Upper lobe of right lung (tissue), 1 donor: ENCODE results near the gene USPL1. TPM values are rescaled to one million over a fixed set of nuclear protein-coding genes. Genes with fewer than 3 reads are reported as not detected.

Experiments used
- ATAC-seq: fragments of 200-7000 bp; cut with Tn5 transposase; one replicate; pipeline ENCODE4 v1.9.1; 2020; ENCODE audit warnings: mild to moderate bottlenecking, moderate library complexity
- DNase-seq: peaks from one replicate; pipeline ENCODE4 v3.0.0-alpha.2; 2020
- H3K27ac ChIP-seq: fragments of 200-600 bp; one replicate; pipeline ENCODE4 v1.8.0; 2022
- H3K27me3 ChIP-seq: fragments of 200-600 bp; one replicate; pipeline ENCODE4 v1.8.0; 2022; ENCODE audit warnings: mild to moderate bottlenecking
- H3K36me3 ChIP-seq: fragments of 200-600 bp; one replicate; pipeline ENCODE4 v1.8.0; 2022
- H3K4me1 ChIP-seq: fragments of 200-600 bp; one replicate; pipeline ENCODE4 v1.8.0; 2022
- H3K4me3 ChIP-seq: fragments of 200-600 bp; one replicate; pipeline ENCODE4 v1.8.0; 2022; ENCODE audit warnings: mild to moderate bottlenecking
- H3K9me3 ChIP-seq: fragments of 200-600 bp; one replicate; pipeline ENCODE4 v1.8.0; 2022
- intact Hi-C: fragments of 100-400 bp; cut with DNase I; formaldehyde crosslinking; loops from one replicate; pipeline ENCODE4 v1.11.0; 2022
- total RNA-seq: library from RNA; stranded (reverse); fragmentation: NEBNext Ultra II Directional; extraction: Animal tissue kit (Norgen Biotek cat#: 25700); gene quantifications from one replicate; pipeline ENCODE4 v1.2.1, GENCODE V29; 2021
- TF ChIP-seq, protein P1 (sequence below): fragments of 200-600 bp; IDR thresholded peaks from one replicate; pipeline ENCODE4 v1.8.0; 2022; ENCODE audit warnings: antibody characterized with exemption
- donor health status: DM: no; HTN: yes; CAD: no; lungs with severe emphysema.

The USPL1 gene
- total RNA-seq, 1 donor from 2014 or later: 13.1 TPM

DNA sequence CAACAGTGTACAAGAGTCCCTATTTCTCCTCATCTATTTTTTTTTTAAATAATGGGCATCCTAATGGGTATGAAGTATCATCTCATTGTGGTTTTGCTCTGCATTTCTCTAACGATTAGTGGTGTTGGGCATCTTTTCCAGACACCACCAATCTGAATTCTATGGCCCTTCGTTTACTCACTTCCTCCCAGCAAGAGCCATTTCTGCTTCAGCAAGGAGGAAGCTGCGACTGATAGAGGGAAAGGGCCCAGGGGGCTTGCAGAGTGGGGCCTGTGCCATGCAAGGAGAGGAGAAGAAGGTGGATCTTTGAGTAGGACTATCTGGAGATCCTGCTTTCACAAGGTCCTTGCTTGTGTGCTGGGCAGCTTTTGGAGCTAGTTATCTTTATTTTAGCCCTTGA is 58.0 kb downstream of the USPL1 start:
- Histone ChIP-seq H3K4me3 (no peak overlapping the region), H3K36me3 (no peaks in the 10 kb centered on the region), H3K9me3 (no peaks in the 10 kb centered on the region), H3K4me1 (no peaks in the 10 kb centered on the region), H3K27me3 (no peaks in the 10 kb centered on the region), H3K27ac (no peak overlapping the region)
- TF ChIP-seq, protein P1, sequence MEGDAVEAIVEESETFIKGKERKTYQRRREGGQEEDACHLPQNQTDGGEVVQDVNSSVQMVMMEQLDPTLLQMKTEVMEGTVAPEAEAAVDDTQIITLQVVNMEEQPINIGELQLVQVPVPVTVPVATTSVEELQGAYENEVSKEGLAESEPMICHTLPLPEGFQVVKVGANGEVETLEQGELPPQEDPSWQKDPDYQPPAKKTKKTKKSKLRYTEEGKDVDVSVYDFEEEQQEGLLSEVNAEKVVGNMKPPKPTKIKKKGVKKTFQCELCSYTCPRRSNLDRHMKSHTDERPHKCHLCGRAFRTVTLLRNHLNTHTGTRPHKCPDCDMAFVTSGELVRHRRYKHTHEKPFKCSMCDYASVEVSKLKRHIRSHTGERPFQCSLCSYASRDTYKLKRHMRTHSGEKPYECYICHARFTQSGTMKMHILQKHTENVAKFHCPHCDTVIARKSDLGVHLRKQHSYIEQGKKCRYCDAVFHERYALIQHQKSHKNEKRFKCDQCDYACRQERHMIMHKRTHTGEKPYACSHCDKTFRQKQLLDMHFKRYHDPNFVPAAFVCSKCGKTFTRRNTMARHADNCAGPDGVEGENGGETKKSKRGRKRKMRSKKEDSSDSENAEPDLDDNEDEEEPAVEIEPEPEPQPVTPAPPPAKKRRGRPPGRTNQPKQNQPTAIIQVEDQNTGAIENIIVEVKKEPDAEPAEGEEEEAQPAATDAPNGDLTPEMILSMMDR: no peak
- DNase-seq (no peak), ATAC-seq (no peak)
- intact Hi-C loops: no loop called here

DNA sequence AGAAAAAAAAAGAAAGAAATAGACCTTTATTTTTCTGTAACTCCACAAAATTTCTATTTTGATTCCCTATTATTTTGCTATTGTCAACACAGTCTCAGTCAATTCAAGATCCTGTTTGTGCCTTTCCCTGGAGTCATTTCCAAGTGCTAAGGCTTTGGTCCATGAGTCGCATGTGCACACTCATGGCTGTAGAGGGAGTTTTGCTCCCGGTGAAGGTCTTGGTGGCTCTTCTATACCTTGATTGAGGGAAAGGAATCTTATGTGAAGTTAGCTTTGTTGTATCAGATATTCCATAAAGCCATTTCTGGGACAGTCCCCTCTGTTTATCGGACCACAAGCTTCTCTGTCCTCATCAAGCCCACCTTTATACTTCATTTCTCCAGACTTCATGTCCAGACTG is 59.0 kb downstream of the USPL1 start:
- no peak for ATAC-seq
- intact Hi-C loops: no loop called here

GRCh38 chr13:30679483-30680330 is 62.0 kb downstream of the USPL1 start:
- Histone ChIP-seq H3K4me1 (peaks cover 8% of the 10 kb centered on the region), H3K27me3 (no peaks in the 10 kb centered on the region), H3K4me3 (no peak overlapping the region), H3K36me3 (no peaks in the 10 kb centered on the region), H3K9me3 (no peaks in the 10 kb centered on the region), H3K27ac (no peak overlapping the region)
- TF ChIP-seq, protein P1: peak; percentile 59
- DNase-seq (no peak), ATAC-seq (peak; percentile 79)
- intact Hi-C loops: no loop called here

More for the DNA sequence above, 59.0 kb downstream of the USPL1 start:
- Histone ChIP-seq H3K27ac (no peak overlapping the region), H3K9me3 (no peaks in the 10 kb centered on the region), H3K36me3 (no peaks in the 10 kb centered on the region), H3K4me1 (peaks cover 5% of the 10 kb centered on the region), H3K27me3 (no peaks in the 10 kb centered on the region), H3K4me3 (no peak overlapping the region)
- TF ChIP-seq, protein P1: no peak
- no peak for DNase-seq

- Histone ChIP-seq H3K36me3 (no peaks in the 10 kb centered on the region), H3K27me3 (no peaks in the 10 kb centered on the region), H3K4me1 (peaks cover 8% of the 10 kb centered on the region), H3K27ac (peak overlapping the region; percentile 31), H3K4me3 (no peak overlapping the region), H3K9me3 (no peaks in the 10 kb centered on the region)
- ATAC-seq: peak; percentile 77
- intact Hi-C loops: no loop called here
- DNase-seq: no peak
- TF ChIP-seq, protein P1: no peak
Measured at GRCh38 chr13:30681843-30682242, 64.1 kb downstream of the USPL1 start.

DNA sequence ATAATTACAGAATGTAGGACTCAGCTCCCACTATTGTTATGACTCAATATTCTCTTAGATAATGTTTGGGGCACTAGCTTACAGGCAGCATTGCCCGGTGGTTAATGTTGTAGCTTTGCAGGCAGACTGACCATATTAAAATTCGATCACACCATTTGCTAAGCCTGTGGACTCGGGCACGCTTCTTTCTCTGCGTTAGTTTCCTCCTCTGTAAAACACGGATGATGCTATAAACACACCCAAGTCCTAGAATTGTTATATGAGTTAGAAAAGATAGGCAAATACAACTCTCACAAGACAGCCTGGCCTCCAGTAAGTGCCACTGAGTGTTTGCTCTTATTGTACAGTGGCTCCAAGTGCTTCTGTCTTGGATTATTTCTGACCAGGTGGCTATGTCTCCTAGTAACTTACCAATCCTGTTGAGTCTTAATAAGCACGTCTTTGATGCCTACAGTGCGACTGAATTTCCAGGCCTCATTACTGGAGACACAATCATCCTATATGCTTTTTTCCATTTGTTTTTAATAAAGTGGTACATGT is 67.7 kb downstream of the USPL1 start:
- no peaks in the 10 kb centered on the region for H3K36me3 ChIP-seq
- TF ChIP-seq, protein P1: no peak
- ATAC-seq (peak; percentile 73), DNase-seq (no peak)
- H3K27me3 ChIP-seq: no peaks in the 10 kb centered on the region
- no peak overlapping the region for H3K4me3 ChIP-seq
- H3K9me3 ChIP-seq: no peaks in the 10 kb centered on the region
- intact Hi-C loops: no loop called here
- peaks cover 14% of the 10 kb centered on the region for H3K4me1 ChIP-seq
- no peak overlapping the region for H3K27ac ChIP-seq
